Endothelial cell of umbilical vein (primary cell): Measurements from ENCODE around the gene NATD1.
"Not testable (repeated sequence)": the region's sequence is repeated elsewhere in the genome, so short reads cannot be mapped to it uniquely, and the experiment has no call there.

Source experiments
- EZH2 ChIP-seq: IDR thresholded peaks from 2 replicates; pipeline ENCODE4 v1.6.1; 2012; ENCODE audit warnings: borderline replicate concordance, low read depth, mild to moderate bottlenecking, moderate library complexity, low read length, inconsistent platforms; ENCODE audit not compliant: severe bottlenecking
- FOS ChIP-seq: IDR thresholded peaks from 2 replicates; pipeline ENCODE4 v1.6.1; 2011; ENCODE audit warnings: mild to moderate bottlenecking, low read length, moderate library complexity, borderline replicate concordance; ENCODE audit not compliant: insufficient read depth
- GATA2 ChIP-seq: IDR thresholded peaks from 2 replicates; pipeline ENCODE4 v1.7.0; 2011; ENCODE audit warnings: low read depth, mild to moderate bottlenecking, moderate library complexity, mixed read lengths, low read length; ENCODE audit not compliant: insufficient read length, insufficient read depth
- POLR2A ChIP-seq: IDR thresholded peaks from 2 replicates; pipeline ENCODE4 v1.6.1; 2012; ENCODE audit warnings: low read depth, mild to moderate bottlenecking, control low read depth, low read length
- TF ChIP-seq, protein P1 (sequence below), 2 donors: IDR thresholded peaks; 1 replicate in 1 of 2; 2 replicates in 1 of 2; pipeline ENCODE4 v1.5.1; 2011; ENCODE audit warnings: low read length in 2 of 2, mild to moderate bottlenecking in 2 of 2, moderate library complexity in 2 of 2, control low read depth in 1 of 2, inconsistent platforms in 1 of 2, low read depth in 1 of 2; ENCODE audit not compliant: insufficient read depth in 1 of 2; ENCODE audit errors: extremely low read depth in 1 of 2
- TF ChIP-seq, protein P2 (sequence below): IDR thresholded peaks from 2 replicates; pipeline ENCODE4 v1.6.1; 2011; ENCODE audit not compliant: insufficient read depth, insufficient read length

DNA sequence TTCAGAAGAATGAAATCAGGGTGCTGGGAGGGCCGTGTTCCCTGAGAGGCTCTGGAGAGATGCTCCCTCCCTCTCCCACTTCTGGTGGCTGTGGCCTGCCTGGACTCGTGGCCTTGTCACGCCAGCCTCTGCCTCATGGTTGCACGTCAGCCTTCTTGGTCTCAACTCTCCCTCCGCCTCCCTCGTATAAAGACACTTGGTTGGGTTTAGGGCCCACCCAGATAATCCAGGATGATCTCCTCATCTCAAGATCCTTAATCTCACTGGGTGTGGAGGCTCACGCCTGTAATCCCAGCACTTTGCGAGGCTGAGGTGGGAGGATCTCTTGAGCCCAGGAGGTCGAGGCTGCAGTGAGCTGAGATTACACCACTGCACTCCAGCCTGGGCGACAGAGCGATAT, 25.9 kb downstream of the NATD1 start:
- TF ChIP-seq, protein P1, sequence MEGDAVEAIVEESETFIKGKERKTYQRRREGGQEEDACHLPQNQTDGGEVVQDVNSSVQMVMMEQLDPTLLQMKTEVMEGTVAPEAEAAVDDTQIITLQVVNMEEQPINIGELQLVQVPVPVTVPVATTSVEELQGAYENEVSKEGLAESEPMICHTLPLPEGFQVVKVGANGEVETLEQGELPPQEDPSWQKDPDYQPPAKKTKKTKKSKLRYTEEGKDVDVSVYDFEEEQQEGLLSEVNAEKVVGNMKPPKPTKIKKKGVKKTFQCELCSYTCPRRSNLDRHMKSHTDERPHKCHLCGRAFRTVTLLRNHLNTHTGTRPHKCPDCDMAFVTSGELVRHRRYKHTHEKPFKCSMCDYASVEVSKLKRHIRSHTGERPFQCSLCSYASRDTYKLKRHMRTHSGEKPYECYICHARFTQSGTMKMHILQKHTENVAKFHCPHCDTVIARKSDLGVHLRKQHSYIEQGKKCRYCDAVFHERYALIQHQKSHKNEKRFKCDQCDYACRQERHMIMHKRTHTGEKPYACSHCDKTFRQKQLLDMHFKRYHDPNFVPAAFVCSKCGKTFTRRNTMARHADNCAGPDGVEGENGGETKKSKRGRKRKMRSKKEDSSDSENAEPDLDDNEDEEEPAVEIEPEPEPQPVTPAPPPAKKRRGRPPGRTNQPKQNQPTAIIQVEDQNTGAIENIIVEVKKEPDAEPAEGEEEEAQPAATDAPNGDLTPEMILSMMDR (IDR thresholded peaks at IDR 0.05; ENCODE audit: extremely low read depth in 1 of 2, insufficient read depth in 1 of 2, low read depth in 1 of 2, low read length in 2 of 2) = not testable (repeated sequence)
- TF ChIP-seq, protein P2, sequence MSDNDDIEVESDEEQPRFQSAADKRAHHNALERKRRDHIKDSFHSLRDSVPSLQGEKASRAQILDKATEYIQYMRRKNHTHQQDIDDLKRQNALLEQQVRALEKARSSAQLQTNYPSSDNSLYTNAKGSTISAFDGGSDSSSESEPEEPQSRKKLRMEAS = not testable (repeated sequence)
- TF ChIP-seq POLR2A, GATA2, FOS, EZH2: not testable (repeated sequence)
